Fibroblast of upper back skin (primary cell): ENCODE data around the gene TAF3.
A peak's percentile ranks its signal among the peaks of the same experiment; 100 is the strongest.

Experiments
- DNase-seq: peaks from one replicate; pipeline ENCODE4 v3.0.0-alpha.2; 2013

Gene TAF3

DNA sequence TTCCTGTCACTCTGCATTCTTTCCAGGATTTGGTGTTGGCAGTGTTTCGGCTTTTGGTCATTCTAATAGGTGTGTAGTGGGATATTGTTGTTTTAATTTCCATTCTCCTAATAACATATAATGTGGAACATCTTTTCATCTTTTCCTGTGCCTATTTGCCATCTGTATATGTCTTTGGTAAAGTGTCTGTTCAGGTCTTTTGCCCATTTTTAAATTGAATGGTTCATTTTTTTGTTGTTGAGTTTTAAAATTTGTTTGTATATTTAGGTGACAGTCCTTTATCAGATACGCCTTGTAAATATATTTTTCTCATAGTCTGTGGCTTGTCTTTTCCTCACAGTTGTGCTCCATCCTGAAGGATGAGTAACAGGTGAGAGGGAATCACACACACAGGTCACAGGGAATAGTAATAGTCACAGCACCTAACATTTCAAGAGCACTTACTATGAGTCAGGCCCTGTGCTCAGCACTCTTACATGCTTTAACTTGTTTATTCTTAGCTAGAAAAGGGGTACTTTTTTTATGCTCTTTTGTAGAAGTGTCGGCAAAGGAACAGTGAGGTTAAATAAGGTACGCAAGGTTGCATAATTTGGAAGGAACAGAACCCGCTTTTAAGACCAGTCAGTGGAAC is 119.1 kb downstream of the TAF3 start:
- DNase-seq, result no peak

DNA sequence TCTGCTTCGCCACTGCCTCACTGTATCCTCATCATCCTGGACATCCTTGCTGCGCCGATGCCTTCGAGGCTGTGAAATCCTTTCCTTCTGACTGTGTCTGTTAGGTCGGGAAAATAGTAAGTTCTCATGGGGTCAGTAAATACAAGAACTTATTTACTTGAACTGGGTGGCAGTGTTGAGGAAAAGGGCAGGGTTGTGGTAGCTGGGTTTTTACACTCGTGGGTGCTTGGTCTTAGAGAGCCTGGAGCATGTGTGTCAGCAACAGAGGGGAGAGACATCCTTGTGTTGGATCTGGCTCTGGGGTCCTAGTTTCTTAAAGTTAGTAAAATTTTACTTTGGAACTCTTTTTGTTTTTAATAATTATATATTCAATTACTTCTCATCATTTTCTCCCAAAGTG is 123.3 kb downstream of the TAF3 start:
- no peak for DNase-seq

DNA sequence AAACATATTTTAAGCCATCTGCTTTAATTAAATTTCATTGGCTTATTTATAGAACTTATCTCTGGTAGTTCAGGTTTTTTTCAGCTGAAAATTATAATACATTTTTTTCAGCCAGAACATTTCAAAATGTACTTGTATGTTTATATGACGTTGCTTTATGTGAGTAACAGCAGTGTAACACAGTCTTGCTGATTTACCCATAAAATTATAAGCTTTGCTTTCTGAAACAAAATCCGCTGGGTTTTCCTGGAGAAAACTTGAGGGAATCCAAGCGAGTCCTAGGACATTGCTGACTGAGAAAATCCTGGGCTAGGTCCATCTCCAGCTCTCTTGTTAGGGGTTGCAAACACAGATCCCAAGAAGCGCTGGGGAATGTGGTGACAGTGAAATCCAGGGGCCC is 124.0 kb downstream of the TAF3 start:
- no peak for DNase-seq

DNA sequence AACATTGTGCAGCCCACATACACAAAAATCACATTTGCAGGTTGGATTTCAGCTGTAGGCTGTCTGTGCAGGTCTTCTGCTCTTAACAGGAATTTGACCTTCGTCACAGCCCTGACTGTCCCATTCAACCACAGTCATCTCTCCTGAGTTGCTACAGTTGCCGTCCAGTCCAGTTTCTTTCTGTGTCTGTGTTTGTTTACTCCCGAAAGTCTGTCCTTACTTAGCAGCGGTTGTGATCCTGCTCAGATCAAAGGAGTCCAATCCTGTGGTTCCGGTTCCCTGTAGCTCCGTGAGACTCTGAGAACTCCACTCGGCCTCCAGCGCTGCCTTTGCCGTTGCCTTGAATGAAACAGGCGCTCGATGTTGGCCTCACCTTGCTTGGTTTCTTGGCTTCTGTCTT is 124.6 kb downstream of the TAF3 start:
- no peak for DNase-seq

DNA sequence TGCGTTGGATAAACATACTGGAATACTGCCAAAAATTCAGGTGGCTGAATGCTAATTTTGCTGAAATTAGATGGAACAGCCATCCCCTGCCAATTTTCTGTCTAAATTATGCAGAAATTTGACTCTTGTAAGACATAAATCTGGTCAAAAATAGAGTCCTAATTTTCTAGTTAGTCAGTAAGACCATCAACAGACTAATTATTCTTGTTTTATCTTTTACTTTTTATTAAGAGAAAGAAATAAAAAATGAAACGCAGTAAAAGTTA is 125.8 kb downstream of the TAF3 start:
- no peak for DNase-seq

DNA sequence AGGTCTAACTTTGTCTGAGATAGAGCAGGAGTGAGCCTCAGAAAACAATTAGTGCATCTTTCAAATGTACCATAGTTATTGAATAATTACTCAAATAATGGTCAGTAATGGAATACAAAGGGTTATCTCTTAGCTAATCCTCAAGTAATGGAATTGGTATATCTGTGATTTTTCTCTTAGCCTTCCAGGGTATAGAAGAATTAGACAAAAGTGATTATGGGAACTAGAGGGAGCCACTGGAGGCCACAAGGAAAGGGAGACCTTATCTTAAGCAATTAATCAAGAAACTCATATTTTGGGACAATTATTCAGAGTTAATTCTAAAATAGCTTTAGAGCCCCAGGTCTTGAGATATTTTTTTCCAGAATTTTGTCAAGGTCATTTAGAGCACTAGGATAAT is 126.2 kb downstream of the TAF3 start:
- no peak for DNase-seq

DNA sequence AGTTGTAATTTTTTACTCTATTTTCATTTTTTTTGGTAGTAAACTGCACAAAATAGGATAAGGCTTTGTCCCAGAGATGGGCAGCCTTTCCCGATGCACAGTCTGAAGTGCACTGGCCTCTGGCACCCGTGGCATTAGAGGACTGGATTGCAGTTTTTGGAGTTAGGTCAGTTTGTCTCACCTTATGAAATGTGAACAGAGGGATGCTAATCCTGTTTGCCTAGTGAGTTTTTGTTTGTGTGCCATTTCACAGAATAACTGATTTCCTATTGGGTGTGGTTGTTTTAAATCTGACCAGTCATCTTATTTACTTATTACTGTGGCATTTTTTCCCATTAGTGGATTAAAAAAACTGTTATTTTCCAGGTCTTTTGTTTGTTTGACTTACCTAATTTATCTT is 126.7 kb downstream of the TAF3 start:
- no peak for DNase-seq

DNA sequence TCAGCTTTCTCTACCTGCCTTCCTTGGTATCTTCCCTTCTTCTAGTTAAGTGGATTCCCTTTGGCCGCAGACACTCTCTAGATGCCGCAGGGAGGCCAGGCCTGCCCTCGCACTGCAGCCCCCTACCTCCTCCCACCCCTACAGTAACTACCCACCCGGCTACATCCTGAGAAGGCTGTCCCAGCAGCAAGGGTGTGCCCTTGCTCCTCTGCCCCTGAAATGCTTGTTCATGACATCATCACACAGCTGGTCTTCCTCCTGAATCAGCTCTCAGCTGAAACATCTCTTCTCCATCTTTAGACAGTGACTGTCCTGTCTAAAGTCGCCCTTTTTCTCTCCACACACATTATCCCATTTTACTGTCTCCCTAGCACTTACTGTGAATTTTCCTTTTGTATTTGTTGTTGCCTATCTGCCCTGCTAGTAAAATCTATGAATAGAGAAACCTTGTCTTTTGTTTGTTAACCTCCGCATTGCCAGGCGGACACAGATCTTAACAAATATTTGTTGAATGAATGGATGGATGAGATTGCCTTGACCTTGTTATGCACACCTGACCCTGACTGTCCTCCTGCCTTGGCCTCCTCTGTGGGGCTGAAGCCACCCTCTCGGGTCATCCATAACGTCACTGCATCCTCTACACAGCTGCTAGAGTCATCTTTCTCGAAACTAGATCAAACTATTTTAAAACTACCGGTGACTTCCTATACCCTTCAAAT is 127.3 kb downstream of the TAF3 start:
- peak; percentile 35 for DNase-seq

DNA sequence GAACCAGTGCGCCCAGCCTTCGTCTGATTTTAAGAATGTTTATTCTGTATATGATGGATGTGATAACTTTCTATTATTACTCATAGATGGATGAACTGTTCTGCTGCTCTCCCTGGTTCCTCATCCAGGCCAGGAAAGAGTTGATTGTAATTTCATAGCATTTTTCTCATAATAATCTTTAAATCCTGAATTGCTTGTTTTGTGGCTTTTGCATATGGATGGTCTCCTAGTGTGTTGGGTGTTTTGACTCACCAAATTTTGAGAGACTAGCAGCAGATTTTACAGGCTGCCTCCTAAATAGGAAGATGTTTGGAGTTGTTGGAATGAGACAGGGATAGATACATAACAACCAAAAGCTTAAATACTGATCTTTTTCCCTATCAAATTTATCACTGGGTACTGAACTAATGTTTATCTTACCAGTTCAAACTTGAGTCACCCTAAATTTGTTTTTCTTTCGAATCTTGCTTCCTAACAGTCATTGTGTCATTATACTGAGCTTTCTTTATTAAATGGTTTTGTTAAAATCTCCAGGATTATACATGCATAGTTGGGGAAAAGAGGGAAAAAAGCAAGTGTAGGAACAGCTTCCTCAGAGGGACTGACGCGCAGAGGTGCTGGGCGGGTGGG is 130.2 kb downstream of the TAF3 start:
- peak; percentile 23 for DNase-seq

DNA sequence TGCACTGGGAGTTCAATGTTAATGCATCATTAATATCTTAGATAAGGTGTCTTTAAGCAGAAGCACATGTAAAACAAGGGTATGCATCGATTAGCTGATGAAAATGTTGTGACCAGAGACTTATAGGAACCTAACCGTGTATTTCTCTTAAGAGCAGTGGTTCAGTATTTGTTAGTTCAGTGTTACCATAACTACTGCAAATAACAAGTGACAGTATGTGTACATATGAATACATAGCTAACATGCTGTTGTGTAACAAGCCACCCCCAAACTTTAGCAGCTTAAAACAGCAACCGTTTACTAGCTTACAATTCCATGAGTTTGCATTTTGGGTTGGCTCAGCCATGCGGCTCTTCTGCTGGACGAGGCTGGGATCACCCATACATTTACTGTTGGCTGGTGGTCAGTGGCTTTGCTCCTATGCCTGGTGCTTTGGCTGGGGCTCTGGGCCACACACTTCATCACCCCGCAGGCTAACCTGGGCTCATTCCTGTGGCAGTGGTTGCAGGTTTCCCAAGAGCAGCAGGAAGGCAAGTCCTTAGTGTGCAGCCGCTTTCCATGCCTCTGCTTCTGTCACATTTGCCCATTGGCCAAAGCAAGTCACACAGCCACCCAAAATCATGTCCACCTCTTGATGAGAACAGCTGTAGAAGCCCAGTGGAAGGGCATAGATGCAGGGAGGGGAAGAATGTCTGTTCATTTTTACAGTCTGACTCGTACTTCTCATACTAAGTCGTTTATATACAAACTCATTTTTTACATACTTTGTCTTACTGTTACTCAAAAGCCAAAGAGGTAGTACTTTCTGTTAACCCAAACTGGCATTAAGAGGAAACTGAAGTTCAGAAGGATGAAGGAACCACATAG is 132.9 kb downstream of the TAF3 start:
- DNase-seq, result peak; percentile 72

DNA sequence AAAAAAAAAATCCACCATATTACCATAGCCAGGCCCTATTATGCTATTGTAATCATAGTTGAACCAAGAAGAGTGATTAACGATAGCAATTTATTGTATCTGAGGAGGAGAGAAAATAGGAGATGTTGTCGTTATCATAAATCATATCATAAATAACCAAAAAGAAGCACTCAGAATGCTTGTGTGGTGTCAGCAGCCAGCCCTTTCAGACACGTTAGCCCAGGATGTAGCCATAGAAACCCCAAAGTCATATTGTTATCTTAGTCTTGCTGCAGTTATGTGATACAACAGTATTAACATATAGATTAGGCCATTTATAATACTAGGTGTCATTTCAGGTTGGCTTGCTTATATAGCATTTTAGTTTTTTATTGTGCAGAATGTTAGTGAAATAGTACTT is 134.0 kb downstream of the TAF3 start:
- no peak for DNase-seq

DNA sequence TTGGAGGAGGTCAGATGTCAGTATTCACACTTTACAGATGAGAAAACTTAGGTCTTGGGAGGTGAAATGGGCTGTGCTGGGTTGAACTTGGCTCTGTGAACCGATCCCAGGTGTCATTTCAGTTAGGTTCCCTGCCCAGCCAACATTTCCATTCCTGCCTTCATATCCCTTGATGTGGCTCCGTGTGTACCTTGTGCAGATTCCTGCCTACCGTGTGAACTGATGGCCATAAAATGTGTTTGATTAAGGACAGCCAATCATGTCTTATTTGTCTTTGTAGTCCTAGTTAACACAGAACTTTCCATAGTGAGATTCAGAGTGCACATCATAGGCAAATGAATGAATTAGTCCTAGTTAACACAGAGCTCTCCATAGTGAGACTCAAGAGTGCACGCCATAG is 135.1 kb downstream of the TAF3 start:
- no peak for DNase-seq

DNA sequence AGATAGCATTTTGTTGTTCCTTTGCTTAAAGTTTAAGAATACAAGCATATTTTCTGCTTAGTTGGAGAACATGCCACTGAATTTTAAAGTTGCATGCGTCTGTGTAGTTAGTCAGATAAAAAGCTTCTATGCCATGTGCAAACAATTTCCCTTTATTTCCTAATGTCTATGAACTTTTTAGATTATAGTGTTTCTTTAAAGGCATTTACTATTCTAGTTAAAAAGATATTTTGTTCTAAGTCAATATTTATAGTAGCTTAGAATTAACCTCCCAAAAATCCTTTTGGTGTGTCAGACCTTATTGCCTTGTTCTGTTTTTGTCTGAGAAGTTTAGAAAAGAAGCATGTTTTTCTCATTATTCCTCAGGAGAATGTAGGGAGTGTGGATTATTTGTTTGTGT is 137.1 kb downstream of the TAF3 start:
- DNase-seq, result no peak

DNA sequence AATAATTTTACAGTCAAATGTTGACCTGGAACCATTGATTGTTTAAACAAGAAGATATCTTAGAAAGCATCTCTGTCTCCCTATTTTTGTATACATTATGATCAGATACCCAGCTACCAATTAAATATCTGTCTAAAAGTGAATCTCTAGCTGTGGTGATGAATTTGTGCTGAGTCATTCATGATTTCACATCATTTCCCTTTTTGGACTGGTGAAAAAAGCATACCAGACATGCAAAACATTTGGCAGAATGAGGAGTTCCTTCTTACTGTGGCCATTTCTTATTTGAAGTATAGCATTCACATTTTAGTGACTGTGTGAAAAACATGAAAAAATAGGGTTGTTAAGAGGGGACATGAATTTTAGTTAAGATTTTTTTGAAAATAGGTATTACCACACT is 138.2 kb downstream of the TAF3 start:
- peak; percentile 88 for DNase-seq

DNA sequence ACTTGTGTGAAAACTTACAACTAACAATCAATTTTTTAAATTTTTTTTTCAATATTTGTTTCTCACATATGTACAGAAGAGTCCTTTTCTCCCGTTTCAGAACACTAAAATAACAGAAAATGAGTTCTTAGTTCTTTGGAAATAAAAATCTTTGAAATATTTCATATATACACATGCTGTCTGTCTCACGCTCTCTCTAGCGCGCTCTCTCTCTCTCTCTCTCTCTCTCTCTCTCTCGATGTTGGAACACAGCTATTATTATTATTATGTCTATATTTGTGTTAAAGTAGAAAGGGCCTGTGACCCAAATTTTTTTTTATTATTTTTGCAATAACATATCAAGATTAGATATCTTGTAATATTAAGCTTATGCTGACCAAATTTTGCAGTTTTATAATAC is 139.3 kb downstream of the TAF3 start:
- no peak for DNase-seq

DNA sequence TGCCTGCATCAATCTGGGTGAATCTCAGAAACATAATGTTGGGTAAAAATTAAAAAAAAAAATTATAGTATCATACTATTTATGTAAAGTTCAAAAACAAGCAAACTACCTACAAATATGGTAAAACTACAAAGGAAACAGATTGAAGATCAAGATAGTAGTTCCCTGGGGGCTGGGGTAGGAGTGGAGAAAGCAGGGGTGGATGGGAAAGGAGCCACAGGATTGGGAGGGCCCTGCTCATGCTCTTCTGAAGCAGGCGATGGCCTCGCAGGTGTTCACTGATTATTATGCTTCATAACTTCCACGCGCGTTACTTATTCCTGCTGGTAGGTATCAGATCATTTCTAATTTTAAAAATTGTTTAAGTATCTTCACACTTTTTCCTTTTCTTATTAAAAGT is 140.1 kb downstream of the TAF3 start:
- DNase-seq, result no peak

DNA sequence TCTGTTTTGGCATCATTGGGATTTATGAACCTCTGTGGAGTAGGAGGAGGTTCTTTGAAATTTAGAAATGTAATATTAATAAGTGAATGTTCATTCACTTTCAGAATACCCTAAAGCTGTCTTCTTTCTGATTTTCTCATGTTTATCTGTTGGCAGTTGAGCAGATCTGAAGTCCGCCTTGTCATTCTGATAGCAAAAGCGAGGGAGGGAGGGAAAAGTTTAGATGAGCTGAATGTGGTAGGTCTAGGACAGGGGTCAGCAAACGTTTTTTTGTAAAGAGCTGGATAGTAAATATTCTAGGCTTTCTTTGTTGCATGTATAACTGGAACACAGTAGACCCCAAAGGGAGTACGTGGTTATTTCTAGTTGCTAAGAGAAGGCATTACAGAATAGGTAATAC is 141.8 kb downstream of the TAF3 start:
- DNase-seq, result no peak

DNA sequence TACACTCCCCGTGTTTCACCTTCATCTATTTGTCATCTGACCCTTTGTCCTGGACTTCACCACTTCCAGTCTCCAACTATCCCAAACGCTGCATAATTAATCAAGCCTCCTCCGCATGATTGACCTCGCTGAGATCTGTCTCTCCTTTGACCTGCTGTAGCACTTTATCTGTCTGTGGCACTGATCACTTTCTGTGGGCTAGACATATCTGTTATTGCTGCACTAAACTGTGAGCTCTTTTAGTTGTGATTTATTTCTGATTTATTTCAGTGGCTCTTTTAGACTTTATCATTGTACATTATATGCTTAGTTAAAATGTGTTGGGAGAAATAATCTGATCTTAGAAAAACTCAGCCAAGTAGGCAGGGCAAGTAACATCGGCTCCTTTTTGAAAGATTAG is 144.3 kb downstream of the TAF3 start:
- no peak for DNase-seq

DNA sequence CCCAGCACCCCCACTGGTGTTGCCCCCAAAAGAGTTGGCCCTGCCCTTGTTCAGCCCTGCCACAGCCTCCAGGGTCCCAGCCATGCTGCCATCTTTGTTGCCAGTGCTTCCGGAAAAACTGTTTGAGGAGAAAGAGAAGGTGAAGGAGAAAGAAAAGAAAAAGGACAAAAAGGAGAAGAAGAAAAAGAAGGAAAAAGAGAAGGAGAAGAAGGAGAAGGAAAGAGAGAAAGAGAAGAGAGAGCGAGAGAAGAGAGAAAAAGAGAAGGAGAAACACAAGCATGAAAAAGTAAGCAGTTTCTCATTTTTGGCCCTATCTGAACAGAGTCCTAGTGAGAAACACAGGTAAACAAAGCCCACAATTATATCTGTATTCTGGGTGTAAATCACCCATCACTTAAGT is 147.2 kb downstream of the TAF3 start:
- DNase-seq, result no peak

DNA sequence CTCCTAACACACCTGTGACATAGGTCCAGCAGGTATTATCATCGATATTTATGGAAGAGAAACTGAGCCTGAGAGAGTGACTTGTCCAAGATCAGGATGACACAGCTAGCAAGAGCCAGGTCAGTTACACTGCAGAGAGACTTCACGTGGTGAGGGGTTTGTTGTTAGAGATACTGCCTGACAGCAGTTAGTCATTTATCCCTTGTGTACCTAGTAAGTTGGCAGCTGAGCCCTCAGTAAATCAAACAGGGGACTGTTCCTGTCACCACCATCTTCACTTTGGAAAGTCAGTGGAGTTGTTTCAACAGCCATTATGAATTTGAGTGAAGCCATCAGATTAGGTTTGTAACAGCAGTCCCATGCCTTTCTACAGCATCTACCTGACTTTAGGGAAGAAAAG is 148.7 kb downstream of the TAF3 start:
- DNase-seq, result no peak

DNA sequence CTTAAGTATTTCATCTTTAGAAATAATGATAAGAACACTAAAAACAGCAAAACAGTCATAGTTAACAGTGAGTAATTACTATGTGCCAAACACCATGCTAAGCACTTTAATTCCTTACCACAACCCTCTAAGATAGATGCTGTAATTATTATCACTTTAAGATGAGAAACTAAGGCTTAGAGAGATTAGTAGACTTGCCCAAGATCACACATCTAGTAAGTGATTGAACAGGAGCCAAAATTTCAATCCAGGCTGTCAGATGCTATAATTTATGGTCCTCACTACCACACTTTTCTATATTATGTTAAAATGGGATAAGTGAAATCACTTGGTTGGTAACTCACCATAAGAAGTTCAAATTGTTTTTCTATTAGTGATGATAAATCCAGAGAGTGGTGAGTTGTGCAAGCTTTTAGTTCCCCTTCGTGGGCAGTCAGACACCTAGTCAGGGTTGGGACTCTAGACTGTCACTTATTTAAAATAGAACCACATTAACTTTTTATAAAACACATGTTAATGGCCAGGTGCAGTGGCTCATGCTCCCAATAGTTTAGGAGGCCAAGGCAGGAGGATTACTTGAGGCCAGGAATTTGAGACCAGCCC is 150.3 kb downstream of the TAF3 start:
- no peak for DNase-seq

DNA sequence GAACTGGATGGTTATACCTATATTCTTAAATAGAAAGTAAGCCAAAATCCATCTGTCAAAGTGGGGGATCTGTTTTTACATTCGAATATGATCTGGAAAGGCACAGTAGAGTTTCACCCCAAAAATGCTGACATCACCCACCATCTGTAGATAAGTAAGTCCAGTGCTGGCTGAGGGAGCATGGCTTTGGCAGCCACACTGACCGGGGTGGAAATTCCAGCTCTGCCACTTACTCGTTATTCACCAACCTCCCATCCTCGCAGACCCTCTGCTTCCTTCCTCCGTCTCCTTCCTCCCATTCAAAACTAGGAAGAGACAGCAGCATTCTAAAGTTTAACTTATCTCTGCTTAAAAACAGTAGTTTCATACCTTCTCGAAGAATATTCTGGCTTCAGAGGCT is 151.3 kb downstream of the TAF3 start:
- DNase-seq, result no peak

DNA sequence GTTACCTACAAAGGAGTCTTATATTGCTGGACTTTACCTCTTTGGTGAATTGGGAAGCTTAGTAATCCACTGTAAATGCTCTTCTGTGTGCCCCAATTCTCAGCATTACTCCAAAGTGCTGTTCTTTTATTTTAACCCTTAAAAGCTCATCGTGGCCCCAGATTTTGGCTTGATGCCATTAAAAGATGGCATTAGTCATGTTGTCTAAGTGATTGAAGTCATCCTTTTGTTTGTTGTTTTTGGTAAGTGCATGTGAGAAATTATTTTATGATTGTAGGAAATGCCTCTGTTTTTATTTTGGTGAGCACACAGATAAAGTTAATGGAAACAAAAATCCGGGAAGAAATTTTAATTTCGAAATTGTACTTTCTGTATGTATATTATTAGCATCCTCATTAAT is 153.6 kb downstream of the TAF3 start:
- no peak for DNase-seq

DNA sequence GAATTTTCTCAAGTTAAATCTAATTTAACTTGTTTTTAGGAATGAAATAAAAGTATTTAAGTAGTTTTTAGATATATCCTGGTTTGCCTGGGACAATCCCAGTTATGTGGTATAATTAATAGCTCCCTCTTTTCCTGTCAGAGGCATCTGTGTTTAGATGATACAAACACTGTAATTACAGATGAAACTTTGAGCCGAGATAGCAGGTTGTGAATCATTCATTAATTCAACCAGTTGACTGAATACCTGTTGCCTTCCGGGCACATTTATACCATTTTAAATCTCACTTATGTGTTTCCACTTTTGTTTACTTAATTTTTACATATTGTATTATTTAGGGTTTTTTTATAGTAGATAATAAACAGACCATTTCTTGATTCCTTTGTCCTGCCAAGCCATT is 154.1 kb downstream of the TAF3 start:
- no peak for DNase-seq
